ENCODE results near the gene CLEC2D.
"Not testable (repeated sequence)": the region's sequence is repeated elsewhere in the genome, so short reads cannot be mapped to it uniquely, and the experiment has no call there.

CLEC2D gene

DNA sequence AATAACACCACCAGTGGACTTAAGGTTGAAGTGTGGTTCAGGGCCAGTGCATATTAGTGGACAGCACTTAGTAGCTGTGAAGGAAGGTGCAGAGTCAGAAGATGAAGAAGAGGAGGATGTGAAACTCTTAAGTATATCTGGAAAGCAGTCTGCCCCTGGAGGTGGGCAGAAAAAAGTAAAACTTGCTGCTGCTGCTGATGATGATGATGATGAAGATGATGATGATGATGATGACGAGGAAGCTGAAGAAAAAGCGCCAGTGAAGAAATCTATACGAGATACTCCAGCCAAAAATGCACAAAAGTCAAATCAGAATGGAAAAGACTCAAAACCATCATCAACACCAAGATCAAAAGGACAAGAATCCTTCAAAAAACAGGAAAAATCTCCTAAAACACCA is 26.1 kb downstream of the CLEC2D start:
- not testable (repeated sequence) for H3K27ac ChIP-seq, H3K4me3 ChIP-seq

DNA sequence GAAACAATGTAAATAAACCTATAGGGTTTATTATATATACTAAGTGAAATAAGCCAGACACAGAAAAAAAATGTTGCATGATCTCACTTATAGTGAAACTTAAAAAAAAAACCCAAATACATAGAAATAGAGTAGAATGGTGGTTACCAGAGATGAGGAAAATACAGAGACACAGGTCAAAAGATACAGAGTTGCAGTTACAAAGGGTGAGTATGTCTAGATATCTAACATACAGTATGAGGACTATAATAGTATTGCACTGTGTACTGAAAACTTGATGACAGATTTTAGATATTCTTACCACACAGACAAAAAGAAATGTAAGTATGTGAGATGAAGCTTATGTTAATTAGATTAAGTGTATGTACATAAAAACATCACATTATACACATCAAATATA is 28.1 kb downstream of the CLEC2D start:
- Histone ChIP-seq H3K27ac (no peak overlapping the region), H3K4me3 (no peak overlapping the region)

DNA sequence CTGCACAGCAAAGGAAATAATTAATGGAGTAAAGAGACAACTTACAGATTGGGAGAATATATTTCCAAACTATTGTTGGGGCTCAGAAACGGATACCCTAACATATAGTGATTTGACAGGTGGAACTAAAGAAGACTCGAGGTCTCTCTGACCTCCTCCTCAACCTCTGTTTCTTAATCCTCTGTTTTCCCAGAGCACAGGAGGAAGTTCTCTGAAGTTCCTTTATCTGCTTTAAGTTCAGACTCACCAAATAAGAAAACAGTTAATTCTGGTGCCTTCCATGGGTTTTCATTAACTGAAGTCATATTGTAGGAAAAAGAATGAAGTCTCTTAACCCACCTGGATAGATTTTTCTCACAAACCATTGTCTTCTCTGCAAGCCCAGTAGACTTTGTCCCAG is 29.2 kb downstream of the CLEC2D start:
- H3K27ac ChIP-seq, result no peak overlapping the region
- no peak overlapping the region for H3K4me3 ChIP-seq

DNA sequence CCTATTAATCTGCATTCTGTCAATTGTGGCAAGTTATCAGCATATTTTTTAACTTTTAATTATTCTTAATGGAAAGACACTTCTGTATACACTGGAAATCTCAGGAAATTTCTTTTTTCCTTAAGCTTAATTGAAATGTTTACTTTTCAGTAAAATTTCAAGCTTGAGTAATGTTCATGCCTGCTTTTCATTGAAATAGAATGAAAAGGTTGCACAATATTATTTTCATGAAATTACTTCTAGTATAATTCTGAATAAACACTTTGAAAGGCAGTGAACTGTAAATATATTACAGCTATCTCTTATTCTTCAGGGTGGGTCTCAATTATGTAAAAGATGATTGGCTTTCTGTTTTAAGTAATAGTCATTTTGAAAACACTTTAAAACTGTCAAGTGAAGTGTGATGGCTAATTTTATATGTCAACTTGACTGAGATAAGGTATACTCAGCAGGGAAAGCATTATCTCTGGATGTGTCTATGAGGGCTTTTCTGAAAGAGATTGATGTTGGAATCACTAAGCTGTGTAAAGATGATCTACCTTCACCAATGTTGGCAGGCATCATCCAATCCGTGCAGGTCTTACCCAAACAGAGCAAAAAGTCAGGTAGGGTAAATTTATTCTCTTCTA is 29.9 kb downstream of the CLEC2D start:
- peak overlapping the region in 1 of 21 experiments; percentile 22 for H3K27ac ChIP-seq

DNA sequence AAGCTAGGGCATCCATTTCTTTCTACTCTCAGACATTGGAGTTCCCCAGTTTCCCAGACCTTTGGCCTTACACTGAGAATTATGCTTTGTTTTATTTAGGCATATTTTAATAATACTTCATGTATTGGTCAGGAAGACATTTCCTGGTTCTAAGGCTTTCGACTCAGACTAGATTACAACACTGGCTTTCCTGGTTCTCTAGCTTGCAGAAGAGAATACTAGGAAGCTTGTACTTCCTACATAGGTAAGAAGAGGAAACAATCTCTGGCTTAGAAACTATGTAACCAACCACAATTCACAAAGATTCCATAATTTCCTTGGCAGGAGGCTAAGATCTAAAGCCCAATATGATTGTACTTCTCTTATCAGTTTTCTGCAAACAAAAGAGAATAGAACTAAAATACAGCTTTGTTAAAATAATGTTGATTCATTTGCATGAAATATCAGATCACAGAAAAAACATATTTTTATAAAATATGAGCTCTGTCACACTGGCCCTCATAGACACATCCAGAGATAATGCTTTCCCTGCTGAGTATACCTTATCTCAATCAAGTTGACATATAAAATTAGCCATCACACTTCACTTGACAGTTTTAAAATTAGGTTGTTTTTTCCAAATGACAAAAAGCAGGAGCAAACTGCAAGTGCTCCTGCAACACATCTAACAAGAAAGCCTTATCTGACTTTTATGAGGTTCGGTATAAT is 30.5 kb downstream of the CLEC2D start:
- Histone ChIP-seq H3K4me3 (no peak overlapping the region), H3K27ac (no peak overlapping the region)

More for the DNA sequence above, 29.9 kb downstream of the CLEC2D start:
- H3K4me3 ChIP-seq, result no peak overlapping the region

DNA sequence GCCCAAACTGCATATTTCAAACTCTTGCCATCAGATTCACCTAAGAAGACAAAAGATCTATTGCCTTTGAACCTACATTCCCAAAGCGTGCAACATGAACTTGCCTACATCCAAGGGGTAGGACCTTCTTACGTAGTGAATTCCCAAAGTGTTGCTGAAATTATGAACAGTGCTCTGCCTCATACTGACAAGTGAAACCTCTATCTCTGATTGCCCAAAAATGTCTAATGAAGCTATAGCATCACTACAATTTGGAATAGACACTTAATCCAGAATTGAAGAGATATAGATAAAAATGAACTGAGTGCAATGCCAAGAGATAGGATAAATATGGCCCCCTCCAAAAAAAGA is 31.1 kb downstream of the CLEC2D start:
- Histone ChIP-seq H3K27ac (no peak overlapping the region), H3K4me3 (no peak overlapping the region)

DNA sequence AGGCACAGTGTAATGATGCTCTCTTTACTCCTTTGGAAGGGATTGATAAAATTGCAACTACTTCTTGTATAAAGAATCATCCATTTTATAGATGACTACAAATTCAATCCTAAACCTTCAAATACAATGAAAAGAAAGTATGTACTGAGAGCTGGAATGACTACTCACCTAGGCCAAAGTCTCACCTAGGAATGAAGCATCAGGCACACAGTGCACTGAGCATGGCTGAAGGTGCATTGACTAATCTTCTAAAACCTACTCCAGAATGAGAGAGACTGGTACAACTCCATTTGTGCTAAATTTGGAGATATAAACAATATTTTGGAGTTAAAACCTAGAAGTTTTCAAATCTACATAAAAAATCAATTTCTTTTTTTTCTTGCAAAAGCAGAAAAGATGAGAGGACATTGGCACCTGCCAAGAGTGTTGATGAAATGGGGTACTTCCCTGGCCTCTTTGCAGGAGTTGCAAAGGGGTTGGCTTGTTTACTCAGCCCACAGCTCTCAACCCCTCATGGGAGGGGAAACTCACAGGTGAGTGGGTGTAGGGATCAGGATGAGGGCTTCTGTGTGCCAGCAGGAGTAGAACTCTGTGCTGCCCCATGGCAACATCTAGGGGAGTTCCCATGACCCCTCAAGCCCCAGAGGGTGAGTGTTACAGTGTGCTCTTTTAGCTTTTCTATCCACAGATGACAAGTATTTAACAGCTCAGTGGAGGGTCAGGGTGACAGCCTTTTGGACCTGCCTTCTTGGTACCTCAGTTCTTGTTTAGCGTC is 32.1 kb downstream of the CLEC2D start:
- no peak overlapping the region for H3K4me3 ChIP-seq
- peak overlapping the region in 5 of 21 experiments; percentile 11 to 75 (median 36) for H3K27ac ChIP-seq

DNA sequence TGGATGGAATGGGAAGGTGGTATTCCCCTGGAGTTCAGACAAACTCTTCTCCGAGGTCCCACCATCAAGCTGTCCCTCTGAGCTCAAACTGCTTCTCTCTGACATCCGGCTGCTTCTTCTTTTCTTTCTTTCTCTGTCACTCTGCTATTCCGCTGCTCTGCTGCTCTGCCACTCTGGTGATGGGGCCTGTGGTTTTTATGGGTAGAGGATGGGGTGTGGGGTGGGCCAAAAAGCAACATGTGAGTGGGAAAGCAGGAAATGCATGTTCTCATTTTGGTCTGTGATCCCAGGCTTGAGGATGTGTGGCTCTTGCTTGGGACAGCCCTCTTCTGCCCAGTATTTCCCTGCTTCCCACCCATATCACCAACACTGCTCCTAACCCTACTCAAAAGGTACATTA is 32.7 kb downstream of the CLEC2D start:
- no peak overlapping the region for H3K4me3 ChIP-seq
- H3K27ac ChIP-seq, result peak overlapping the region in 5 of 21 experiments; percentile 11 to 75 (median 36)

DNA sequence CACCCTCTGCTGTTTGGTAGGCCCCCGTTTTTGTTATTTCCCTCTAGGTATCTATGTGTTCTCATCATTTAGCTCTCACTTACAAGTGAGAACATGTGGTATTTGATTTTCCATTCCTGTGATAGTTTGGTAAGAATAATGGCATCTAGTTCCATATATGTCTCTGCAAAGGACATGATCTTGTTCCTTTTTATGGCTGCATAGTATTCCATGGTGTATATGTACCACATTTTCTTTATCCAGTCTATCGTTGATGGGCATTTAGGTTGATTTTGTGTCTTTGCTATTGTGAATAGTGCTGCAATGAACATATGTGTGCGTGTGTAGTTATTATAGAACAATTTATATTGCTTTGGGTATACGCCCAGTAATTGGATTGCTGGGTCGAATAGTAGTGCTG is 35.0 kb downstream of the CLEC2D start:
- not testable (repeated sequence) for H3K27ac ChIP-seq, H3K4me3 ChIP-seq

DNA sequence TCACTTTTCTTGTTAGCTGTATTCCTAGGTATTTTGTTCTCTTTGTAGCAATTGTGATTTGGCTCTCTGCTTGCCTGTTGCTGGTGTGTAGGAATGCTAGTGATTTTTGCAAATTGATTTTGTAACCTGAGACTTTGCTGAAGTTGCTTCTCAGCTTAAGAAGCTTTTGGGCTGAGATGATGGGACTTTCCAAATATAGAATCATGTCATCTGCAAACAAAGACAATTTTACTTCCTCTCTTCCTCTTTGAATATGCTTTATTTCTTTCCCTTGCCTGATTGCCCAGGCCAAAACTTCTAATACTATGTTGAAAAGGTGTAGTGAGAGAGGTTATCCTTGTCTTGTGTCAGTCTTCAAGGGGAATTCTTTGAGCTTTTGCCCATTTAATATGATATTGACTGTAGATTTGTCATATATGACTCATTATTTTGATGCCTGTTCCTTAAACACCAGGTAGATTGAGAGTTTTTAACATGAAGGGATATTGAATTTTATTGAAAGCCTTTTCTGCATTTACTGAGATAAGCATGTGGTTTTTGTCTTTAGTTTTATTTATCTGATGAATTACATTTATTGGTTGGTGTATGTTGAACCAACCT is 36.7 kb downstream of the CLEC2D start:
- H3K4me3 ChIP-seq, result no peak overlapping the region
- peak overlapping the region in 1 of 21 experiments; percentile 2 for H3K27ac ChIP-seq

DNA sequence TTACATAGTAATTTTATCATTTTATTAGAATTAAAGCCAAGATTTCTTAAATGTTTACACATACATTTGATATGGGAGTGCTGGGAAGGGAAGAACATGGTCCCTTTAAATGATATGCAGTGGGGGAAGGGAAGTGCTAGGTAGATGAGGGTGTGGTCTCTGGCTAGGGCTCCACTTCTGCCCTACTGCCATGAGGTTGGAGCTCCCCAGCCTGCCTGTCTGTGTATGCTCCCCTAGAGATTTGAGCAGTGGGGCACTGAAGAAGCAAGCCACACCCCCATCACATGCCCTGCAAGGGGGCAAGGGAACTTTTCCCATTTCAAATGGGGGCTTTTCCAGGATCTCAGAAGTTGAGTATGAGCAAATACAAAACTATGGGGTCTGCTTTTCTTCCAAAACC is 37.8 kb downstream of the CLEC2D start:
- Histone ChIP-seq H3K4me3 (no peak overlapping the region), H3K27ac (peak overlapping the region in 7 of 21 experiments; percentile 5 to 81 (median 73))

DNA sequence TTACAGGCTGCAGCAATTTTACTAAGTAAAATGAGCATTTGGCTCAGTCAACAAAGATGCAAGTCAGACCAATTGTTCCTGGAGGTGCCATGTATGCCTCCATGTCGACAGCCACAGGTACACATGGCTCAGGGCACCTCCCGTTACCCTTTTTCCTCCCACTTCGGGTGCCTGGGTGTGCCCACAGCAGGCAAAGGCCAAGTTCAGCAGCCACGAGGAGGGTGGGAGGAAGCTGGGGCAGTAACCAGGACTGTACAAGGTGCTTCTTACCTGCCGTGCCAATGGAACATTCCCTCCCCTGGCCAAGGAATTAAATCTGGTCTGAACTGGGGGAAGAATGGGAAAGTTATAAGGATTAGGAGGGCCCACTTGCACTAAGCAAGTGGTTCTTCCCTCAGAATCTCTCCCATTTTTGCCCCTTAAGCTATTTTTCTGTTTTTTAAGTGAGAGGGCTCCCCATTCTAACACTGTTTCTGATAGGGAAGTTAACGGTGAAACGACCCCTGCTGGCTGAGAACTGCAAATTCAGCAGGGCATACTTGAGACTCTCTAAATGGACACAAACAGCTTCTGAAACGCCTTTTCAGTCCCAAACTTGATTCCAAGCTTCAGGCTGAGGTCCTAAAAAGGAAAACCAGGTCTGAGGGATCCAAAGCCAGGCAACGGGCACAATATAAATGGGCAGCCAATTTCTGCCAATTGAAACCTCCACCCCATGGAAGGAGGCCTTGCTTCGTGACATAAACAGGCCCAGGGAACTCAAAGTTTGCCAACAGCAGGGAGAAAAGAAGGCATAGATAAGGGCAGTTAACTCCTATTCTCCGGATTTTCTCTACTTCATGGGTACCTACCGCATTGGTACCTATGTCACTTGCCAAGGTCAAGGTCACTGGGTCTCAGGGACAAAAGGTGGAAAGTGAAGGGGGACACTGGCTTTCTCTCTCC is 38.6 kb downstream of the CLEC2D start:
- H3K4me3 ChIP-seq, result no peak overlapping the region
- H3K27ac ChIP-seq, result peak overlapping the region in 10 of 21 experiments; percentile 15 to 81 (median 44)

DNA sequence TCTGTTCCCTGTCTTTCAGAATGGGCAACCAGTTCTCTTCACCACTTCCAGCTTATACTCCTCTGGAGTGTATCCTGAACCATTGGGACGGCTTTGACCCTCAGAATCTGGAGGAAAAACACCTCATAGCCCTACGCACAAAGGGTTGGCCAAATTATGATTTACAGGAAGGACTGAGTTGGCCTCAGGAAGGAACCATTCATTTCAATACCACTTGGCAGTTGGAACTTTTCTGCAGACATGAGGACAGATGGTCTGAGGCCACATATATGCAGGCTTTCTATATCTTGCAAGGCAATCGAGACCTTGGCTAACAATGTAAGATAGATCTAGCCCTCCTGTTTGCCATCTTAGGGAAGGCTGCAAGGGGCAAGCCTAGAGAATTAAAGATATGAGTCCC is 39.3 kb downstream of the CLEC2D start:
- H3K4me3 ChIP-seq, result no peak overlapping the region
- no peak overlapping the region for H3K27ac ChIP-seq

DNA sequence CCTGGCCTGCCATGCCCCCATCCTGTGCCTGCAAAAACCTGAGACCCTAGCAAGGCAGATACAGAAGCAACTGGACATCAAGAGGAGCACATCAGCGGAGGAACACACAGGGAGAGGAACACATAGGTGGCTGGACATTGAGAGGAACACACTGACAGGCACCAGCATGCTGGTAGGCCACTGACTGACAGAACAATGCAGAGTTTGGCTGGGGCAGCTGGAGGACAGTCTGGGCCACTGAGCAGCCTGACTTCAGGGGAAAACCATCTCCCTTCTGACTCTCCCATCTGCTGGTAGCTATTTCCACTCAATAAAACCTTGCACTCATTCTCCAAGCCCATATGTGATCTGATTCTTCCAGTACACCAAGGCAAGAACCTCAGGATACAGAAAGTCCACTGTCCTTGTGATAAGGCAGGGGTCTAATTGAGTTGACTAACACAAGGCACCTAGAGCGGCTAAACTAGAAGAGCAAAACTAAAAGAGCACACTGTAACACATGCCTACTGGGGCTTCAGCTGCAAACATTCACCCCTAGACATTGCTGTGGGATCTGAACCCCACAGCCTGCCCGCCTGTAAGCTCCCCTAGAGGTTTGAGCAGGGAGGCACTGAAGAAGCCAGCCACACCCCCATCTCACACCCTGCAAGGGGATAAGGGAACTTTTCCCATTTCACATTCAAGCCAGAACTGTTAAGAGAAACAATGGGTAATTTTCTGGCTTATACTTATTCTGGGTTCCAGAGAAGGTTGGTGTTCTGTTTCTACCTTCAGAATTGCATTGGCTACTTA is 41.3 kb downstream of the CLEC2D start:
- Histone ChIP-seq H3K27ac (no peak overlapping the region), H3K4me3 (no peak overlapping the region)

DNA sequence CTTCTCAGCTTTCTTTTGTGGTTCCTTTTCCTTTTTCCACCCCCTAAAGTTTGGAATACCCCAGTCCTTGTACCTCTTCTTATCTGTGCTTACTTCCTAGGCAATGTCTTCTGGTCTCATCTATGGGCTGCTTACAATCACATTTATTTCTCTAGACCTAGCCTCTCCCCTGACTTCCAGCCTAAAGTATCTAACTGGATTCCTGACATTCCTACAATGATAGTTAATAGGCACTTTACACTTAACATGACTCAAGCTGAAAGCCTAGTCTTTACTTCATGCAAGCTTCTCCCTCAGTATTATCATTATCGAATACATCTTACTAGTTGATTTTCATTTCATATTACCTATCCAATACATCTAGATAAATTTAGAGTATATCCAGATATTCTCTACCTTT is 42.2 kb downstream of the CLEC2D start:
- Histone ChIP-seq H3K4me3 (no peak overlapping the region), H3K27ac (no peak overlapping the region)

DNA sequence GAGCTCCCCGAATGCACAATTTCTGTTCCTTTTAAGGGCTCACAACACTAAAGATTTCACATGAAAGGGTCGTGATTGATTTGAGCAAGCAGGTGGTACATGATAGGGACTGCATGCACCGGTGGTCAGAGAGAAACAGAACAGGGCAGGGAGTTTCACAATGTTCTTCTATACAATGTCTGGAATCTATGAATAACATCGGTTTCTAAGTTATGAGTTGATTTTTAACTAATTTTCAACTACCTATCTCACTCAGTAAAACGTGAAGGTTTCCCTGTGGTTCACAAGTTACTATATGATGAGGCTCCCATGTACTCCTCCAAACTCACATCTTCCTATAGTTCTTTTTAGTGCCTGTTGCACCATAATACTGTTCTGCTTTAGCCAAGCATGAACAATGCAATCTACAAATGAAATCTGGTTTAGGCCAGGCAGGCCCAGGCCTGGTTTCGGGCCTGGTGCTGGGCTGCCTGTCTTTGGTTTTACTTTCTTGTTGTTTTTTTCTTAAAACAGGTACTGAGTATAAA is 43.6 kb downstream of the CLEC2D start:
- peak overlapping the region in 1 of 21 experiments; percentile 49 for H3K27ac ChIP-seq
- not testable (repeated sequence) for H3K4me3 ChIP-seq

DNA sequence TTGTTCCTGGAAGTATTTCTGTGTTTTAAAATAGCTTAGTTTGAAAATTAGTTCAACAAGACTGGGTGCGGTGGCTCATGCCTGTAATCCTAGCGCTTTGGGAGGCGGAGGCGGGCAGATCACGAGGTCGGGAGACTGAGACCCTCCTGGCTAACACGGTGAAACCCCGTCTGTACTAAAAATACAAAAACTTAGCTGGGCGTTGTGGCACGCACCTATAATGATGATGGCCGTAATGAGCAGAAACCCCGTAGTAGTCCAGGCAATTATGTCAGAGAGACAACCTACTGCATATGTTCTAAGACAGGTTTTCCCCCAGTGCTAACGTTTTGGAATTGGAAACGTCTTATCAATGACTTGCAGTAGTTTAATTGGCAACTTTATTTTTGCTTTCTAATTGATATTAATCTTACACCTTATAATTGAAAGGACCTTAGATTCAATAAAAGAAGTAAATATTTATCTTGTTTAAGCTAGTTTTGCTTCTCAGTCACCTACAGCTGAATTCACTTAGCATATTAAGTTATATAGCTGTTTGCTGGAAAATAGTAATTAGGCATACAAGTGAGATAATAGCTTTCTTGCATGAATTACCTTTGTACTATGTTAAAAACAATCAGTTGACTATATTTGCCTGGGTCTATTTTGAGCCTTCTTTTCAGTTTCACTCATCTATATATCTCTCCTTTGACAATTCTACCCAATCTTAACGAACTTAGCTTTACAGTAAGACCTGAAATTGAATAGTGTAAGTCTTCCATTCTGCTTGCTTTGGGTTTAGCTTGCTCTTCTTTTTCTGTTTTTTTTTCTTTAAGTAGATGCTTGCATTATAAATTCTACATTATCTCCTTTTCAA is 47.8 kb downstream of the CLEC2D start:
- no peak overlapping the region for H3K27ac ChIP-seq
- no peak overlapping the region for H3K4me3 ChIP-seq
